ENCODE measurements around the gene RPL10A.

The RPL10A gene

DNA sequence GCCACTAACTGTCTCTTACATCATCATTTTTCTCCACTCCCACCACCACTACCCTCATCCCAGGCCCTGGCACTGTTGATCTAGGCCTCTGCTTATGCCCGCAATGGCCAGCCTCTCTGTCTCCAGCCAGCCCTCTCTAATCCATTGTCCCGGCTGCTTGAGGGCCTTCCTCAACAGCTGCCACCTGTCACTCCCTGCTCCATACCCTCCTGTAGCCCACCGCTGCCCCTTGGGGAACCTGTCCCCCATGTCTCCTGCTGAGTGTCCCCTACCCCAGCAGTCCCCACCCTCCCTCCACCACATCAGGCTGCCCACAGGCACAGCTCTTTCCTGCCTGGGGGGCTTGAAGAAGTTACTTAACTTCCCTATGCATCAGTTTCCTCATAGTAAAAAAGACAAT, 15.3 kb downstream of the RPL10A start:
- TF ChIP-seq, protein P1, sequence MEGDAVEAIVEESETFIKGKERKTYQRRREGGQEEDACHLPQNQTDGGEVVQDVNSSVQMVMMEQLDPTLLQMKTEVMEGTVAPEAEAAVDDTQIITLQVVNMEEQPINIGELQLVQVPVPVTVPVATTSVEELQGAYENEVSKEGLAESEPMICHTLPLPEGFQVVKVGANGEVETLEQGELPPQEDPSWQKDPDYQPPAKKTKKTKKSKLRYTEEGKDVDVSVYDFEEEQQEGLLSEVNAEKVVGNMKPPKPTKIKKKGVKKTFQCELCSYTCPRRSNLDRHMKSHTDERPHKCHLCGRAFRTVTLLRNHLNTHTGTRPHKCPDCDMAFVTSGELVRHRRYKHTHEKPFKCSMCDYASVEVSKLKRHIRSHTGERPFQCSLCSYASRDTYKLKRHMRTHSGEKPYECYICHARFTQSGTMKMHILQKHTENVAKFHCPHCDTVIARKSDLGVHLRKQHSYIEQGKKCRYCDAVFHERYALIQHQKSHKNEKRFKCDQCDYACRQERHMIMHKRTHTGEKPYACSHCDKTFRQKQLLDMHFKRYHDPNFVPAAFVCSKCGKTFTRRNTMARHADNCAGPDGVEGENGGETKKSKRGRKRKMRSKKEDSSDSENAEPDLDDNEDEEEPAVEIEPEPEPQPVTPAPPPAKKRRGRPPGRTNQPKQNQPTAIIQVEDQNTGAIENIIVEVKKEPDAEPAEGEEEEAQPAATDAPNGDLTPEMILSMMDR (IDR thresholded peaks at IDR 0.05): no peak
- peak overlapping the region in 1 of 2 donors; percentile 26 for H3K27ac ChIP-seq
- DNase-seq (ENCODE audit: low spot score): no peak
- H3K4me3 ChIP-seq: no peak overlapping the region

DNA sequence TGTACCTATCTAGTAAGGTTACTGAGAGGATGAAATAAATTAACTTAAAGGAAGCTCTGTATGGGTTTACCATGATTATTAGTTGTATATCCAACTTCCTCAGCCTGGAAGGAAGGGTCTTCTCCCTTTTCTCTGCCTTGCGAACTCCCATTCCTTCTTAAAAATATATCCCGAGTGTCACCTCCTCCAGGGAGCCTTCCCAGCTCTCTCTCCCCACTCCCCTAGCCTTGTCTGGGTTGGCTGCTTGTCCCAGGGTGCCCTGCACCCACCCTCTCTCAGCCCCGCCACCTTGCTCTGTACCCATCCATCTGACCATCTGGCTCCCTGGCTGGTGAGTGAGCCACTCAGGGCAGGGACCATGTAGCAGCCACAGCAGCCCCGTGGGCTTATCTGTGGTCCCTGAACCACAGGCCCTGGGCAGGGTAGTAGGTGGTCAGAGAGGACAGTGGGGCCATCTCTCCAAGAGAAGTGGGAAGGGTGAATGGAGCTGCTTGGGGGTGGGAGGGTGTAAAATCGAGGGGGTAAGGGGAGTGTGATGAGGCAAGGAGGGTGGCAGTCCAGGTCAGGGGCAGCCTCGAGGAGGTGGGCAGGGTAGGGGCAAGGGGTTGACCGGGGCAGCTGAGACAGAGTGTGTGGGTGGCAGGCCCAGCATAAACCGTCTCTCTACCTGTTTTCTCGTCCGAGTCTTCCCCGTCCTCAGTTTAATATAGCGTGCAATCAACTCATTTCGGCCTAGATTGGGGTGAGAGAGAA, 15.9 kb downstream of the RPL10A start:
- H3K27ac ChIP-seq: peak overlapping the region; percentile 4 to 94

DNA sequence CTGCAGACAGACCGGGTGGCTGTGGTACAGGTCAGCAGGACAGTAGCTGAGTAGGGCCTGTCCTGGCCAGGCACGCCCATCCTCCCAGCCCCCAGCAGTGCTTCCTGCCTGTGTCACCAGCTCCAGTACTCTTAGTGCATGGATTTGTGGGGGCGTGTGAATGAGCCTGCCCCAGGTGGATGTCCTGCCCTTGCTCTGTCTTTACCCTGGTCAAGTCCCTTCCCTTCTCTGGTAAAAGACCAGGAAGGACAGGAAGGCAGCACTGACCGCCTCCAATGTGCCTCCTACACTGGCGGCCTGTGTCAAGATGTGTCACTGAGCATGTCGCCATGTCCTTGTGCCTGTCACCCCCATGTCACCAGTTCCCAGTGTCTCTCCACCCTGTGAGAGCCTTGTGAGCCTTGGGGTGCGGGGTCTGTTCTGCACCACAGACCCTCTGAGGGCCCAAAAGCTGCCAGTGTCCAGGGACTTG, 16.8 kb downstream of the RPL10A start:
- Histone ChIP-seq H3K4me3 (peak overlapping the region; percentile 61), H3K27ac (peak overlapping the region; percentile 94 to 99)
- TF ChIP-seq, protein P1 (IDR thresholded peaks at IDR 0.05): no peak
- DNase-seq (ENCODE audit: low spot score): no peak

More for the DNA sequence above, 15.9 kb downstream of the RPL10A start:
- no peak overlapping the region for H3K4me3 ChIP-seq
- no peak for DNase-seq (ENCODE audit: low spot score)
- TF ChIP-seq, protein P1 (IDR thresholded peaks at IDR 0.05): no peak

DNA sequence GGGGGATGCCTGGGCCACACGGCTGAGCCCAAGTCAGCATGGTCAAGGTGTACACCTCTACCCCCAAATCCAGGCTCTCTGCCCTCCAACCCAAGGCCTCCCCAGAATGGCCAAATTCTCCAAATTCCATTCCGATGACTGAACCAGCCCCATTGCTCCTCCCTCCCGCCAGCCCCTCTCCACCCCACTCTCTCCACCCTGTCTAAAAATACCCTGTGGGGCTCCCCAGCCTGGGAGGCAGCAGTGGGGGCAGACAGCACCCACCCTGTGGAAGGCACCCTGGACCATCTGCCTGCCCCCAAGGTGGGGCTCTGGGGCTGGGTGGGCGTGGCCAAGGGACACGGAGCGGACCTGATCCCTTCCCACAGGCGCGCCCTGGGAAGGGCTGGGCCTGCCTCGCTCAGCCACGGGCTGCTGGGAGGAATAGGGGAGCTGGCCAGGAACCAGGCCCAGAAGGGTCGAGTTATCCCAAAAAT, 17.2 kb downstream of the RPL10A start:
- peak overlapping the region; percentile 61 for H3K4me3 ChIP-seq
- no peak for DNase-seq (ENCODE audit: low spot score)

DNA sequence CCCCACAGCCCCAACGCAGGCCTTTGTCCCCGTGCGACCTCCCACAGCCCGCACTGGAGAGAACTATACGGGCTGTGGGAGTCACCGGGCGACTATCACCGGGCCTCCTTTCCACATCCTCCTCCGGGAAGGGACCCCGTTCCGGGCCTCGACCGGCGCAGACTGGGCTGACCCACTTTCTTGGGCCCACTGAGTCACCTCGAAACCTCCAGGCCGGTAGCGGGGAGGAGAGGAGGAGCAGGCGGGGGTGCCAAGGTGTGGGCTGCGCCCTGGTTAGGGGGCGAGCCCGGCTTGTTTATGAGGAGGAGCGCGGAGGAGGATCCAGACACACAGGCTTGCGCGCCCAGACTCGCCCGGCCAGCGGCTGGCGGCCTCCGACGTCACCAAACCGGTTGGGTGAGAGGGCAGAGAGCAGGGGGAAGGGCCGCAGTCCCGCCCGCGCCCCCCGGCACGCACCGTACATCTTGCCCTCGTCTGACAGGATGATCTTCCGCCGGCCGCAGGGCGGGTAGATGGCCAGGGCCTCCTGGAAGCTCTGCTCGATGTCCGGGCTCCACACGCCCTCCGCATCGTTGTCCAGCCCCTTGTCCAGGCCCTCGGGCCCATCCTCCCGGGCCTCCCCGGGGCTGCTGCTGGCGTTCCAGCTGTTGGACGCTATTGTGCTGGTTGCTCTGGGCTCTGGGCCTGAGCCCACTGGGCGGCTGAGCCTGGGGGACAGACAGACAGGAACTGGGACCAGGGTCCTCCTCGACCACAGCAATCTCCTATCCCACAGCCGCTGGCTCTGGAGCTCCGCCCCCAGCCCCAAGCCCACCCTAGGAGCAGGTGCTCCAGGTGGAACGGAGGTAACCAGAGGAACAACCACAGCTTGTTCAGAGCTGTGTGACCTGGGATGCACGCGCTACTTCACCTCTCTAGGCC, 18.1 kb downstream of the RPL10A start:
- peak; percentile 75 for DNase-seq (ENCODE audit: low spot score)
- peak overlapping the region; percentile 61 for H3K4me3 ChIP-seq
- TF ChIP-seq, protein P1 (IDR thresholded peaks at IDR 0.05): no peak
- H3K27ac ChIP-seq: peak overlapping the region; percentile 94 to 99

More for the DNA sequence above, 17.2 kb downstream of the RPL10A start:
- peak overlapping the region; percentile 94 to 99 for H3K27ac ChIP-seq
- TF ChIP-seq, protein P1 (IDR thresholded peaks at IDR 0.05): no peak

DNA sequence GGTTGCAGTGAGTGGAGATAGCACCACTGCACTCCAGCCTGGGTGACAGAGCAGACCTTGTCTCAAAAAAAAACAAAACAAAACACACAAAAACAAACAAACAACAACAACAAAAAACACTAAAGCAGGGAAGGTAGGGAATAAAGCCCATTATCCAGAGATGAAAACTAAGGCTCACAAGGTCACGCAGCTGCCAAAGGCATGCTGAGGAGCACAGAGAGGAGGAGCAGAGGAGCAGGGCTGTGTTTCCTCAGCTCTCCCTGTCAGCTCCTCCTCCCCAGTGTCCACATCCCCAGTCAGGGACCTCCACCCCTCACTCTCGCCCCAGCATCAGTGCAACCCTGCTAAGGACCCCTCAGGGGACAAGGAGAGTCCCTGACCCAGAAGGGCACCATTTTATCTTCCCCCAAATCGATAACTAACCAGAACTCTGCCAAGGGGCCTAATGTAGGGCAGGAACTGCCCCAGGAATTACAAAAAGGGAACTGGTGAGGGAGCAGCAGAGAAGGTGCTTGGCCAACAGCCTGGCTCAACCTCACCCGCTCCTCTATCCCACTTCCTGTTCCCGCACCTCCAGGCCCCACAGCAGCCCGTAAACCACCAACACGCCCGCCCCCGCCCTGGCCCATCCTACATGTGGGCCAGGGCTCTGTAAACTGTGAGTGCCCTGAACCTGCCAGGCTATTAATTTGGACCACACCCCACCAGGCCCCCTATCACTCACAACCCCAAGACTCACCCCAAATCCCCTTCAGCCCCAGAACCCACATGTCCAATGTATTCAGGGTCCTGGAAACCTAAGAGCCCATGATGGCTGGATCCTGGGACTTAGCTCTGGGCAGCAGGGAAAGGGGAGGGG, 19.7 kb downstream of the RPL10A start:
- peak overlapping the region; percentile 86 to 99 for H3K27ac ChIP-seq
- no peak for DNase-seq (ENCODE audit: low spot score)
- TF ChIP-seq, protein P1 (IDR thresholded peaks at IDR 0.05): no peak
- no peak overlapping the region for H3K4me3 ChIP-seq

Measured in coronary artery (tissue), 2 donors.